HG03045 (cell line): ENCODE measurements around the gene NFATC2.

Source experiments
- ATAC-seq: cut with Tn5 transposase; IDR thresholded peaks from one replicate; pipeline ENCODE4 v1.9.1; 2021; ENCODE audit warnings: mild to moderate bottlenecking, moderate library complexity; ENCODE audit not compliant: unreplicated experiment

The NFATC2 gene

DNA sequence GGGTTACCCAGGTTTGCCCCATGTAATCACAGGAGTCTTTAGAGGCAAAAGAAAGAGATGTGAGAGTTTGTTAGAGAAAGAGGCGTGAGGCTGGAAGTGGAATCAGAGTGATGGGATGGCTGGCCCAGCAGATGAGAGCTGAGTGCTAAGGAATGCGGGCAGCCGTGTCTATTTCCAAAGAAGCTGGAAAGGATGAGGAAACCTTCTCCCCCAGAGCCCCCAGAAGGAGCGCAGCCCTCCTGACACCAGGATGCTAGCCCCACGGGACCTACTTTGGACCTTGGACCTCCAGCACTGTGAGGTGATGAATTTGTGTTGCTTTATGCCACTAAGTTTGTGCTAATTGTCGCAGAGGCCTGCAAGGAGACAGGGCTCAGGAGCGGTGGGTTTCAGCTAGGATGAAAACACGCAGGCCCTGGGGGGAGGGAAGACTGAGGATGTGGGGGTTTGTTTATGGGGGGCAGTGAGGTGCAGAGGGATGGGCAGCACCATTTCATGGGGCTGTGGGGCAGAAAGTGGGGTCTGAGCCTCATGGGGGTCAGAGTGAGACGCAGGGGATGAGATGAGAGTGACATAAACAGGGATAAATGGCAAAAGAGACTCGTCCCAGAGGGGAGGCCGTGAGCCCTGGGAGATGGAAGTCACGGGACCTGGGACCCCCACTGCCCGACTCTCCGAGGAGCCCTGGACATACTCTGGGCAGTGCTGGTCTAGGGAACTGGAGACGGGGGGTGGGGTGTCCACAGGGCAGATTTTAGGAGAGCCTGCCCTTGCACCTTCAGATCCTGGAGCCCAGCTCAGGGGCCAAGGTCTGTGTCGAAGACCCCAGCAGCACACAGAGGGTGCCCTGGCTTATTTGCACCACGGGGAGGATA, 160.2 kb downstream of the NFATC2 start:
- ATAC-seq = no peak

DNA sequence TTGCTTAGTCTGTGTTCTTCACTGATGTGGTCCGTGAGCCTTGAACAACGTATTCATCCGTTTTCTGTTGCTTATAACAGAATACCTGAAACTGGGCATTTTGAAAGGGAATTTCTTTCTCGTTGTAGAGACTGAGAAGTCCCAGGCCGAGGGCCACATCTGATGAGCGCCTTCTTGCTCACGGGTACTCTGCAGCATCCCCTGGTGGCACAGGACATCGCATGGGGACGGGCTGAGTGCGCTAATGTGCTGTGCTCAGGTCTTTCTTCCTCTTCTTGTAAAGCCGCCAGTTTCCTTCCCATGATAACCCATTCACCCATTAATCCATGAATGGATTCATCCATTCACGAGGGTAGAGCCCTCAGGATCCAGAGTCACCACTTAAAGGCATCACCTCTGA, 161.0 kb downstream of the NFATC2 start:
- no peak for ATAC-seq

DNA sequence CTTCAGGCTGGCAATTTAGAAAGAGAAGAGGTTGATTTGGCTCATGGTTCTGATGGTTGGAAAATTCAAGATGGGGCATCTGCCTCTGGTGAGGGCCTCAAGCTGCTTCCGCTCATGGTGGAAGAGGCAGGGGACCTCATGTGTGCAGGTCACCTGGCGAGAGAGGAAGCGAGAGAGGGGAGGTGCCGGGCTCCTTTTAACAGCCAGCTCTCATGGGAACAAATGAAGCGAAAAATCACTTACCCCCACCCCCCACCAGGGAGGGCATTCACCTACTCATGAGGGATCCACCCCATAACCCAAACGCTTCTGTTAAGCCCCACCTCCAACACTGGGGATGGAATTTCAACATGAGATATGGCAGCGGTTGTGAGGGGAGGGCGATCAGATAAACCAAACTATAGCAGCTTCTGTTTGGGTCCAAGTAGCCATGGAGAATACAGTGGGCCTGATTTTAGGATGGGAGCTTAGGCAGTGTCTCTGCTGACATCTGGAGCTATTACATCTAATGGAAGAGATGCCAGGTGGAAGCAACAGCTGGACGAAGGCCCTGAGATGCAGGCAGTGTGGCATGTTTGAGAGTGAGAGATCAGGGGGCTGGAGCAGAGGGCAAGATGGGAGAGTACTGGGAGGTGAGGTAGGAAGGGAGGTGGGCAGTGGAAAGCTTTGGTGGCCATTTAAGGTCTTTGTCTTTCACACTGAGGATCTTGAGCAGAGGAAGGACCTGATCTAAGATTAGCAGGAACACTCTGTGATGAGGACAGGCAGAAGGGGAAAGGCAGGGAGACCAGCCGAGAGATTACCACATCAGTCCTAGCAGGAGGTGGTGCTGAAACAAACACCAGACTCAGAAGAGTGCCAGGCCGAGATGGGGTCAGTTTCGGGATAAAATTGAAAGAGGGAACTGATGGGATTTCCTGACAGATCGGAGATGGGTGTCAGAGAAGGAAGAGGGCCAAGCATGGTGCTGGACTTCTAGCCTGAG, 161.8 kb downstream of the NFATC2 start:
- ATAC-seq = no peak

DNA sequence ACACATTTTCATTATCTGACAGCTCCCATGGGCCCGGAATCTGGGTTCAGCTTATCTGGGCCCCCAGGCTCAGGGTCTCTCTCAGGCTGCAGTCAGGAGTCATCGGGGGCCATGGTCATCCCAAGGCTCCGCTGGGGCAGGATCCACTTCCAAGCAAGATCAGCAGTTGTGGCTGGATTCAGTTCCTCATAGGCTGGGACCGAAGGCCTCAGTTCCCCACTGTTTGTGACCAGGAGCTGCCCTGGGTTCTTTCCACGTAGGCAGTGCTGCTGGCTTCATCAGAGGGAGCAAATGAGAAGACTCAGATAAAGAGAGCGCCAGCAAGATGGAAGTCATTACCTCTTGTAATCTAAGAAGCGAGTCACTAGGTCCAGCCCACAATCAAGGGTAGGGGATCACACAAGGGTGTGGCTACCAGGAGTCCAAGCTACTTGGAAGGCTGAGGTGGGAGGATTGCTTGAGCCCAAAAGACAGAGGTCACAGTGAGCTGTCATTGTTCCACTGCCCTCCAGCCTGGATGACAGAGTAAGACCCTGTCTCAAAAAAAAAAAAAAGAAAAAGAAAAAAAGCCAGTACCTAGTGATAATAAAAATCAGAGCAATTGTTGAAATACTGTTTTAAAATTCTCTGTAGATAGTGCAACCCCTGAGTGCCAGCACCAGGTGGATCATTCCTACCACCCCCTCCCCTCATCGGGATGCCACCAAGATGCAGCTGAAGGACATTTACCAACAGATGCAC, 162.7 kb downstream of the NFATC2 start:
- no peak for ATAC-seq

DNA sequence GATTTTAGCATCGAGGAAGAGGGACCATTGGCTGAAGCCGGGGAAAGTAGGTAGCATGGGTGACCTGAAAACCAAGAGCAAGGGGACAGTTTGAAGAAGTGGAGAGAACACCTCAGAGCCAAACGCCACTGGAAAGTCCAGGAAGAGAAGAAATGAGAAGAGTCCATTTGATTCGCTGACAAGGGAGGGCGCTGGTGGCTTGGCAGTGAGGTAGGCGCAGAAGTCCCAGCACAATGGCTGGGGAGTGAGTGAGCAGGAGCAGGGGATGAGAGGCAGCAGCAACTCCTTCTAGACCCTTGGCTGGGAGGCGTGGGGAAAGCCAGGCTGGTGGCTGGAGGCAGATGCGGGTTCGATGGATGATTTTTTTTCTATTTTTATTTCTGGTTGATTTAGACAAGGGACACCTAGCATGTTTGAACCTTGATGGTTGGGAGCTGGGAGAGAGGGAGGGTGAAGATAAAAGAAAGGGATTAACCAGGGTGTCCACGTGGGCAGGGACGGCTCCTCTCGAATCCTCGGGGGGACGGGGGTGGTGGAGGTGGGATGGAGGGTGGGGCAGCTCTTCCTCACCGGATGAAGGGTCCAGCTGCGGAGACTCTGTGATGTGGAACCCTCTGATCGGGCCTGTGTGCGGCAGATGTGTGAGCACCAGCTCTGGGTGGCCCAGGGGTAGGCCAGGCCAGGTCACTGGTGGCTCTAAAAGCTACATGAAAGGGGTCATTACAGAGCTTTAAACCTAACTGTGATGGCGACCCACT, 164.2 kb downstream of the NFATC2 start:
- ATAC-seq = no peak

DNA sequence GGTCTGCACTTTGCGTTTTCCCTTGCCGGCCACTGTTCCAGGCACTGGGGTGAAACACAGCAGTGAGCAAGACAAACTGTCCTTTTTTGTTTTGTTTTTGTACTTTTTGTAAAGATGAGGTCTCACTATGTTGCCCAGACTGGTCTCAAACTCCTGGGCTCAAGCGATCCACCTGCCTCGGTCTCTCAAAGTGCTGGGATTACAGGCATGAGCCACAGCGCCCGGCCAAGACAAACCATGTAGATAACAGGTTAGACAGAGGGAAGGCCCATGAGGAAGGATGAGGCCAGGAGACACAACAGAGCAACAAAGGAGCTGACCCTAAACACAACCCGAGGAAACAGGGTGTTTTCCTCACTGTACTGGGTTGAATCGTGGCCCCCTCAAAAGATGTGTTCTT, 165.4 kb downstream of the NFATC2 start:
- ATAC-seq = no peak

DNA sequence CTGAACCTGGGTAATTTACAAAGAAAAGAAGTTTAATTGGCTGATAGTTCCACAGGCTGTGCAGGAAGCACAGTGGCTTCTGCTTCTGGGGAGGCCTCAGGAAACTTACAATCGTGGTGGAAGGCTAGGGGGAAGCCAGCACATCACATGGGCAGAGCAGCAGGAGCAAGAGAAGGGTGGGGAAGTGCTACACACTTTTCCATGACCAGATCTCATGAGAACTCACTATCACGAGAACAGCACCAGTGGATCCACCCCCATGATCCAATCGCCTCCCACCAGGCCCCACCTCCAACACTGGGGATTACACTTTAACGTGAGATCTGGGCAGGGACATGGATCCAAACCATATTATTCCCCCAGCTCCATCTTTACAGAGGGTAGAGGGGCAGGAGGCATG, 166.4 kb downstream of the NFATC2 start:
- no peak for ATAC-seq

DNA sequence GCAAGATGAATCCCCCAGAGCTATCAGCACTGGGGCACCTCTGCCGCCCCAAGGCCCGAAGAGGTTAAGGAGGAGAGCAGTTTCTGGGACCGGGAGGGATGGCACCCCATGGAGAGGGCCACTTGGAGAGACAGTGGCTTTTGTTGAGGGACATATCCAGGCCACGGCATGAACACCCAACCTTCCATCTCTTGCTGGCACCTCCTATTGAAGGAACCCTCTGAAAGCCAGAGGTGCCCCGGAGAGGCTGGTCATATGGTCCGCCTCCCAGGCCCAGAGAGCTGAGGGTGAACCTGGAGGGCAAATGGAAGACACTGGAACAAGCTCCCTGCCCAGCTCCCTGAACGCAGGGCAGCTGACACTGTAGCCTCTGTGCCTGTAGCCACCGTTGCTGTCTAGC, 167.0 kb downstream of the NFATC2 start:
- no peak for ATAC-seq

DNA sequence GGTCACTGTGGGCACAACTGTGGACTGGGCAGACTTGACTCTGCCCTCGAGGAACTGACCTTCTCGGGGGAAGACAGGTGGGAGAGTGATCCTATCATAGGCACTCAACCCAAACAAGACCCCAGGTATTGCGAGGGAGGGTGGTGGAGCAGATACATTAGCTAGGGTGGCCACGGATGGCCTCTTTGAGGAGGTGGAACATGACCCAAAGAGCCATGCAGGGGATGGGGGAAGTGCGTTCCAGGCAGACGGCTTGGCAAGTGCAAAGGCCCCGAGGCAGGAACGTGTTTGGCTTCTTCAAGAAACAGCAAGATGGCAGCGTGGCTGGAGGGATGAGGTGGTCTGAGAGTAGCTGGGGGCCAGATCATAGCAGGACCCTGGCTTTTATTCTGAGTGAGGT, 167.6 kb downstream of the NFATC2 start:
- no peak for ATAC-seq

DNA sequence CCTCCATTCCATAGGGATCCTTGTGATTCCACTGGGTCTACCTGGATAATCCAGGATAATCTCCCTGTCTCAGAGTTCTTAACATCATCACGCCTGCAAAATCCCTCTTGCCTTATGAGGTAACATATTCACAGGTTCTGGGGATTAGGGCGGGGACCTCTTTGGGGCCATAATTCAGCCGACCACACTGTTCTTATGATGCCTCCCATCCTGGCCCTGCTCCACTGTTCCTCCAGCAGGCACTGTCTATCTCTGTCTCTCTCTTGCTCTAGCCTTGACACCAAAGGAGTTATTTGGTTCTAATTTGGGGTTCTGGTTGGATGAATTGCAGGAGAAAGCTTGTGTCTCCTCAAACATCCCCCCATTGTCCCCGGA, 168.1 kb downstream of the NFATC2 start:
- no peak for ATAC-seq

DNA sequence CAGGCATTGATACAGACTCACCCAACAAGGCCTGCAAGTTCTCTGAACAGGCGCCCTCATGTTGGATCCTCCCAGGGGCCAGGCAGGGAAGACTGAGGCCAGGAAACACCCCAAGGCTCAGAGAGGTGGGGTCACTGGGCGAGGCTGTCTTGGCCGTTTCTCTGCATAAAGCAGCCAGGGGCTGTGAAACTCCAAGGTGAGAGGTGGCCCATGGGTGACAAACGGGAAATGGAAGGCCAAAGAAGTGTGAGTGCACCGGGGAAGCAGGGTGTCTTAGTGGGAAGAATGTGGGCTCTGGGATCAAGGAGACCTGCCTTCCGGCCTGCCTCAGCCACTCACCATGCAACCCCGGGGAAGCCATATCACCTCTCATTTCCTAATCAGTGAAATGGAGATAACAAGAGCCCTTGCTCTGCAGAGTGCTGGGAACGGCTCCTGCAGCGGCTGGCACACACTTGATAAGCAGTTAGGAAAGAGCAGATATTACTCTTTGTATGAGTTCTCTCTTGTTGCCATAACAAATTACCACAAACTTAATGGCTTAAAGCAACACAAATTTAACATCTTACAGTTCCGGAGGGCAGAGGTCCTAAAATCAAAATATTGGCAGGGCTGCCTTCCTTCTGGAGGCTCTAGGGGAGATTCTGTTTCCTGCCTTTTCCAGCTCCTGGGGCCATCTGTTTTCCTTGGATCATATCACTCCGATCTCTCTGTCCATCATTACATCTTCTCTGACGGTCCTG, 168.6 kb downstream of the NFATC2 start:
- ATAC-seq = no peak

DNA sequence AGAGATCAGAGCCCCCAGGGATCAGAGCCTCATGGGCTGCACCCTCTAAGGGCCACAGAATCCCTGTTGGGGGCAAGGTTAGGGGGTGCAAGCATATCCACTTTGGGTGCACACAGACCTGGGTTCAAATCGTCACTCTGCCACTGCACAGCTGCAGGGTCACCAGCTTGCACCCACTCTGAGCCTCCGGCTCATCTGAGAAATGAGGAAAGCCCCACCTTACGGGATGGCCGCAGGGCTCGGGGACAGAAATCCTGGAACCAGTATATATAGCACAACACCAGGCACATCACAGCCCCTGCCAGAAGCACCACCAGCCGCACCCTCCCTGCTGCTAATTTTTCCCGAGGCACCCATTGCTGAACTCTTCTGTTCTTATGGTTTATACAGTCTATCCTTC, 169.6 kb downstream of the NFATC2 start:
- no peak for ATAC-seq

DNA sequence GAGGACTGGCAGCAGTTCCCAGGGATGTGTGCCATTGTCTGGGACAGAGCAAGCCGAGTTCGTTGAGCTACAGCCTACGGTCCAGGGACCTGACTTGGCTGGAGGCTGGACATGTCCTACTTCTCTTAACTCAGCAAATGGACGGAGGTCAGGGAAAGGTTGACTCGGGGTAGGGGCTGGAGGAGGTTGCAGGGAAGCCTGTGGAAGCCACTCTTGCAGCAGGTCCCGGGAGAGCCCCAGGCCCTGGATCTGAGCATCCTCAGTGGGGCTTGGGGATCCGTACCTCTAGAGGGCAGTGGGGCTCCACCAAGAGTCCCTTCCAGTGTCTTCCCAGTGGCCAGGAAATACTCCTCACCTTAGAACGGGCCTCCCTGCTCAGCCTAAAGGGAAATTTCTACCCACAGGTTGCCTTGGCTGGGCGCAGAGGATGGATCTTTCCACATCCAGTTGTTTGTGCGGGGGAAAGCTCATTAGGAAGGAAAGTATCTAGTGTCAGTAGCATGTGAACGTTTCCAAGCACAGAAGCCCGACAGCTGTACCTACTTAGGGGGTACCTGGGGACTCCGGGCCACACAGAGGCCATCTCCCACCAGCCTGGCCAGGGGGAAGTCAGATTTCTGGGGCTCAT, 170.2 kb downstream of the NFATC2 start:
- no peak for ATAC-seq

DNA sequence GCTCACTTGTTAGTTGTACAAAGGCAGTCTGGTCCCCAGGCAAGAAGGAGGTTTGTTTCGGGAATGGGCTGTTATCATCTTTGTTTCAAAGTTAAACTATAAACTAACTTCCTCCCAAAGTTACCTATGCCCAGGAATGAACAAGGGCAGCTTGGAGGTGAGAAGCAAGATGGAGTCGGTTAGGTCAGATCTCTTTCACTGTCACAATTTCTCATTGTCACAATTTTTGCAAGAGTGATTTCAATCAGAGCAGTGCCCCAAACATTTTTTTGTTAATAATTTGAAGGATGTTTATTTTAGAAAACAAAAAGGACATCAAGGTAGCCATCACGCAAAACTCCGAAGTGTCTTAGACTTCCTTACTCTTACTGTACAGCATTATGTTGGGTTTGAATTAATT, 170.8 kb downstream of the NFATC2 start:
- no peak for ATAC-seq

DNA sequence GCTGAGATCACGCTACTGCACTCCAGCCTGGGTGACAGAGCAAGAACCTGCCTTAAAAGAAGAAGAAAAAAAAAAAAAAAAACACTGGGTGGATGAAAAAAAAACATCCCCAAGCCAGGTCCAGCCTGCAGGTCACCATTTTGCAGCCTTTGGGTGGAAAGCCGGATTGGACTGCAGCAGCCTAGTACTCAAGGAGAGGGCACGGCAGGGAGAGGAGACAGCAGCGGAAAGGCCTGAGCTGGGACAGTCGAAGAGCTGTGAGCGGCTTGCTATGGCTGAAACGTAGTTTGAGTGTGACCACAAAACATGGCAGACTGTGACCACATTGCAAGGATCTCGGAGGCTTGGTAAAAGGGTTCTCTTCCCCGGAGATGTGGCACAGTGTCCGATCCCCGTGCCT, 173.0 kb downstream of the NFATC2 start:
- no peak for ATAC-seq

DNA sequence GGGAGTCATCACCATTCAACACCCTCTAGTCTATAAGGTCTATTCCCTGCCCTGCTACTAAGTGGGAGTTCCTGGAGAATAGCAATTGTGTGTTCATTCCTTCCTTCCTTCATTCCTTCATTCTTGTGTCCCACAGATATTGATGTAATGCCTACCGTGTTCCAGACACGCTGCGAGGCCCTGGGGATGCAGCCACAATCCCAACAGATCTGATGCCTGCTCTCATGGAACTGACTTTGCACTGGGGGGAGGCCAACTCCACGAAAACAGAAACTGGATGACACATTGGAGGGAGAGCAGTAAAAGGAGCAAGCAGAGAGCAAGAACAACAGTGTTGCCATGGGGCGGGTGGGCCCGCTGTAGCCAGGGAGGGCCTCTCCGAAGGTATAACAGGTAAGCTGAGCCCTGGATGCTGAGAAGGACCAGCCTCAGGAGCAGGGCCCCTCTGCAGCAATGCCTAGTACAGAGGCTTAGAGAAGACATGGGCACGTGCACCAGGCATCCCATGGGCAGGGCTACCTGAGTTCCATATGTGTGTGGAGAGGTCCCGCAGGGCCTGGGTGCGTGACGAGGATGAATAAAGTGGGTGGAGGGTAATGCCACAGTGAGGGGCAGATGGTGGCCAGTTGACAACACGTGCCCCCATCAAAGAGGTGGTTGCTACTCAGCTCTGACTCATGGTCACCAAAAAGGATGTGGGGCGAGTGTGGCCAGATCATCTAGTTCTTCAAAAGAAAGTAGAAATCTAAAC, 173.9 kb downstream of the NFATC2 start:
- no peak for ATAC-seq

DNA sequence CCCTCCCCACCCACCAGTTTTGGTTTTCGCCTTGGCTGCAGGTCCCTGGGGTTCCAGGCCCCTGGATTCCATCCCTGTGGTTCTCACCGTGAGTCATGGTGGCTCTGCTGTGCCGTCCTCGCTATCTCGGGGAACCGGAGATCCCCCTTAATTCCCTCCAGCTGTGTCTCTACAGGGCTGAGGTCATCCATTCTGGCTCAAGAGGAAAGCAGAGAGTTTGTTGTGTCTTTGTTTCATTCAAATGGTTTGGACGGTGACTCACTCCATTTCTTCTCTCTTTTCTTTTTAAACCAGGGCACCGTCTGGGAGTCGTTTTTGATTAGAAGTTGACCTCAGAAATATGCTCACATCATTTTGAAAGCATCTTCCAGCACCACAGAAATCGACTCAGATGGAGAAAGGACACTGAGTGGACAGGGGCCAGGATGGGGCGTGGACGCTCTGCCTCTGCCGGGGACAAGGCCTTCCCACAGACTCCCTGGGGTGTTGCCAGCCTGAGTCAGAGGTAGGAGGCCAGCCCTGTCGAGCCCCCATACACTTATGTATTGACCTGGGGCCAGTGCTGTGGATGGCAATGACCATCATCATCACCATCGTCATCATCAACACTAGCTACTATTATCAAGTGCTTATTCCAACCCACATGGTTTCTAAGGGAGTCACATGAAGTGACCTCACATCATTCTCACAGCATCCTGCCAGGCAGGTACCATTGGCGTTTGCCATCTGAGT, 176.2 kb downstream of the NFATC2 start:
- no peak for ATAC-seq

DNA sequence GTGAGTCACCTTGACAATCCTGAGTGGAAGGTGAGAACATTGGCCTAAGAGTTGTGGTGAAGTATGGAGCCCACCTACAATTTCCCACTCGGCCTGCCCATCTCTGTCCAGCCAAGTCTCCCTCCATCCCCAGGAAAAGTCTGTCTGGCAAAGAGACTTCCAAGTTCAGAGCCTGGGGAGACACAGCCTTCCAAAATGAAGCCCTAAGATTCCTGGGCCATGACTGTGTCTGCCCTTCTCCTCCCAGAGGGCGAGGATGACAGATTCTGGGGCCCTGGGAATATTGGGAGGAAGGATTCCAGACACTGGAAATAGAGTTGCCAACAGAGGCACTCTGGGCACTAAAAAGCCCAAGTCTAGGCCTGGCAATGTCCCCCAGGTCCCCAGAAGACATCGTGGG, 176.8 kb downstream of the NFATC2 start:
- ATAC-seq = no peak
